Measurements from ENCODE around the gene LRRC36.

DNA sequence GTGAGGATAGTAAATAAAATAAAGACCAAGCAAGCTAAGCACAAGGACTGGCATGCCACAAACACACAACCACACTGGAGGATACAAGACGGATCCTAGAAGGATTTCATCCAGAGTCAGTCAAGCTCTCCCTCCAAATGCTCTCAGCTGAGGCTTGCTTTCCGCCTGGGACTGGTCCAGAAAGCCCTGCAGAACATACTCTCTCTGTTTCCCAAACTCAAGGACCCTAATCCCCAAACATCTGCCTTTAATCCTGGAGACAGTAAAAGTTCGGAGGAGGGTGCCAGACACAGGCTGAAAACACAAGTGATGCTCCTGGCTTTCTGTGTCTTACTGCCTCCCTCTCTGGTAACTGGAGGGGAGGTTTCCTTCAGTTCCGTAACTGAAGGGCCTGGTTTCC lies 99.0 kb downstream of the LRRC36 start:
- TF ChIP-seq POLR2A (IDR thresholded peaks at IDR 0.05): no peak
- TF ChIP-seq, protein P1, sequence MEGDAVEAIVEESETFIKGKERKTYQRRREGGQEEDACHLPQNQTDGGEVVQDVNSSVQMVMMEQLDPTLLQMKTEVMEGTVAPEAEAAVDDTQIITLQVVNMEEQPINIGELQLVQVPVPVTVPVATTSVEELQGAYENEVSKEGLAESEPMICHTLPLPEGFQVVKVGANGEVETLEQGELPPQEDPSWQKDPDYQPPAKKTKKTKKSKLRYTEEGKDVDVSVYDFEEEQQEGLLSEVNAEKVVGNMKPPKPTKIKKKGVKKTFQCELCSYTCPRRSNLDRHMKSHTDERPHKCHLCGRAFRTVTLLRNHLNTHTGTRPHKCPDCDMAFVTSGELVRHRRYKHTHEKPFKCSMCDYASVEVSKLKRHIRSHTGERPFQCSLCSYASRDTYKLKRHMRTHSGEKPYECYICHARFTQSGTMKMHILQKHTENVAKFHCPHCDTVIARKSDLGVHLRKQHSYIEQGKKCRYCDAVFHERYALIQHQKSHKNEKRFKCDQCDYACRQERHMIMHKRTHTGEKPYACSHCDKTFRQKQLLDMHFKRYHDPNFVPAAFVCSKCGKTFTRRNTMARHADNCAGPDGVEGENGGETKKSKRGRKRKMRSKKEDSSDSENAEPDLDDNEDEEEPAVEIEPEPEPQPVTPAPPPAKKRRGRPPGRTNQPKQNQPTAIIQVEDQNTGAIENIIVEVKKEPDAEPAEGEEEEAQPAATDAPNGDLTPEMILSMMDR (IDR thresholded peaks at IDR 0.05): no peak
